HepG2 (cell line): ENCODE data around the gene COX4I2. TPM values are rescaled to one million over a fixed set of nuclear protein-coding genes. Genes with fewer than 3 reads are reported as not detected.

Source experiments
- ATAC-seq: fragments of 200-7000 bp; cut with Tn5 transposase; 3 replicates; pipeline ENCODE4 v1.9.1; 2020; ENCODE audit warnings: mild to moderate bottlenecking, moderate library complexity
- BruUV-seq: library from RNA; stranded (reverse); fragments of 400-500 nt; replicated peaks from 2 replicates; lab custom pipeline; 2021; lab: Mats Ljungman, UMichigan
- CTCF ChIA-PET: fragments of 300-600 bp; formaldehyde crosslinking; extraction: SDS; loops from one replicate; lab custom pipeline; 2021; ENCODE audit warnings: low total read pairs, inconsistent platforms, low intra/inter-chr PET ratio; lab: Yijun Ruan, JAX
- POLR2A ChIA-PET: fragments of 350-600 bp; sonication (Branson Sonifier 250); formaldehyde crosslinking; loops from one replicate; lab custom pipeline; 2020; ENCODE audit warnings: antibody characterized with exemption, inconsistent platforms; lab: Yijun Ruan, JAX
- DNase-seq: peaks from one replicate; pipeline ENCODE4 v3.0.0-alpha.2; 2015; ENCODE audit warnings: low spot score
- FAIRE-seq: peaks from 3 replicates; lab custom pipeline; 2011; peaks lifted over from hg19 to GRCh38; lab: Jason Lieb, UNC
- H2AFZ ChIP-seq: one replicate; pipeline ENCODE4 v1.6.1; 2011; ENCODE audit warnings: low read length, inconsistent platforms
- H3K27ac ChIP-seq: fragments of 300-600 bp; 3 replicates; pipeline ENCODE4 v1.8.0; 2011; ENCODE audit warnings: mixed run types, mild to moderate bottlenecking, mixed read lengths, low read length, inconsistent platforms; ENCODE audit not compliant: insufficient read depth; ENCODE audit errors: extremely low read length
- H3K27me3 ChIP-seq, 2 experiments: fragments of 200-600 bp in 1 of 2; 2 replicates in 1 of 2; 3 replicates in 1 of 2; pipeline versions ENCODE4 v1.6.0 to v1.8.0; 2011; ENCODE audit warnings: low read length in 2 of 2, mild to moderate bottlenecking in 2 of 2, moderate library complexity in 2 of 2, inconsistent platforms in 1 of 2; ENCODE audit not compliant: insufficient read depth in 2 of 2, control insufficient read depth in 1 of 2
- H3K36me3 ChIP-seq, 2 experiments: fragments of 200-600 bp in 1 of 2; replicated peaks in 1 of 2; 2 replicates in 1 of 2; 3 replicates in 1 of 2; pipeline versions ENCODE4 v1.5.1 to v1.8.0; 2011; ENCODE audit warnings: low read length in 2 of 2, inconsistent platforms in 1 of 2; ENCODE audit not compliant: insufficient read depth in 2 of 2, control insufficient read depth in 1 of 2
- H3K4me1 ChIP-seq: 2 replicates; pipeline ENCODE4 v1.5.1; 2012; ENCODE audit warnings: low read length, inconsistent platforms; ENCODE audit not compliant: insufficient read depth
- H3K4me2 ChIP-seq: 2 replicates; pipeline ENCODE4 v1.6.0; 2011; ENCODE audit warnings: low read depth, low read length, inconsistent platforms
- H3K4me3 ChIP-seq, 3 experiments: fragments of 200-600 bp in 1 of 3; sonication (generic), shearing (Covaris generic) in 1 of 3; replicated peaks in 1 of 3; 2 replicates each; pipeline ENCODE4 v1.5.1; 2011 to 2016; ENCODE audit warnings: low read length in 3 of 3, inconsistent platforms in 2 of 3, low read depth in 2 of 3, mild to moderate bottlenecking in 2 of 3, control low read depth in 1 of 3, mixed read lengths in 1 of 3; ENCODE audit not compliant: insufficient read depth in 1 of 3
- H3K79me2 ChIP-seq: one replicate; pipeline ENCODE4 v1.6.1; 2011; ENCODE audit warnings: low read length, inconsistent platforms; ENCODE audit not compliant: insufficient read depth
- H3K9ac ChIP-seq: 2 replicates; pipeline ENCODE4 v1.6.0; 2011; ENCODE audit warnings: mild to moderate bottlenecking, low read depth, low read length, inconsistent platforms; ENCODE audit not compliant: insufficient read depth
- H3K9me3 ChIP-seq: 2 replicates; pipeline ENCODE4 v1.5.1; 2012; ENCODE audit warnings: mild to moderate bottlenecking, low read length
- H4K20me1 ChIP-seq: 2 replicates; pipeline ENCODE4 v1.6.0; 2011; ENCODE audit warnings: inconsistent platforms, mild to moderate bottlenecking, low read length, moderate library complexity; ENCODE audit not compliant: insufficient read depth
- ARID2 ChIP-seq: sonication (generic); formaldehyde crosslinking; IDR thresholded peaks from 2 replicates; pipeline ENCODE4 v1.8.1; 2022; ENCODE audit warnings: mild to moderate bottlenecking, missing genetic modification reagents, borderline replicate concordance
- CHCHD3 ChIP-seq: sonication (generic); formaldehyde crosslinking; IDR thresholded peaks from 2 replicates; pipeline ENCODE4 v1.8.0; 2022; ENCODE audit warnings: mild to moderate bottlenecking, missing genetic modification reagents, moderate library complexity
- GPBP1L1 ChIP-seq: sonication (generic); formaldehyde crosslinking; IDR thresholded peaks from 2 replicates; pipeline ENCODE4 v1.5.0; 2020; ENCODE audit warnings: mild to moderate bottlenecking, missing genetic modification reagents
- HHEX ChIP-seq: IDR thresholded peaks from 2 replicates; pipeline ENCODE4 v1.6.1; 2016; ENCODE audit warnings: control low read depth
- KDM3A ChIP-seq: IDR thresholded peaks from 2 replicates; pipeline ENCODE4 v1.6.1; 2018; ENCODE audit warnings: low read depth, missing compliant biosample characterization
- POLR2AphosphoS5 ChIP-seq: IDR thresholded peaks from 2 replicates; pipeline ENCODE4 v1.6.1; 2012; ENCODE audit warnings: low read depth, low read length
- SOX13 ChIP-seq, 3 experiments: fragments of 450-650 bp in 1 of 3; sonication (generic) in 1 of 3; formaldehyde crosslinking in 1 of 3; IDR thresholded peaks in 2 of 3; conservative IDR thresholded peaks in 1 of 3; 2 replicates each; pipeline versions ENCODE4 v1.5.0 to v1.6.1; 2016 to 2020; ENCODE audit warnings: antibody characterized with exemption in 1 of 3, mild to moderate bottlenecking in 1 of 3, missing compliant biosample characterization in 1 of 3, missing genetic modification reagents in 1 of 3, moderate library complexity in 1 of 3
- TARDBP ChIP-seq: sonication (generic); formaldehyde crosslinking; IDR thresholded peaks from 2 replicates; pipeline ENCODE4 v1.8.0; 2022; ENCODE audit warnings: mild to moderate bottlenecking, missing genetic modification reagents
- ZNF343 ChIP-seq: sonication (generic); formaldehyde crosslinking; IDR thresholded peaks from 2 replicates; pipeline ENCODE4 v1.4.0; 2020; ENCODE audit warnings: mild to moderate bottlenecking, missing genetic modification reagents
- ZNF687 ChIP-seq: sonication (generic); formaldehyde crosslinking; IDR thresholded peaks from 2 replicates; pipeline ENCODE4 v1.5.1; 2020; ENCODE audit warnings: mild to moderate bottlenecking, missing genetic modification reagents, moderate library complexity
- WGBS: methylation state at CpG from one replicate; pipeline ENCODE4 v1.1.6; 2017; ENCODE audit warnings: low lambda C conversion rate; 5-methylcytosine and 5-hydroxymethylcytosine counted together
- in situ Hi-C: cut with HindIII; loops from 2 replicates; pipeline ENCODE4 v1.10.0; 2017; ENCODE audit warnings: low pct_unique_long_range_greater_than_20kb; ENCODE audit not compliant: extremely low pct_ligation_motif_present
- intact Hi-C: fragments of 100-400 bp; cut with micrococcal nuclease; formaldehyde crosslinking; loops from one replicate; pipeline ENCODE4 v1.10.0; 2022; ENCODE audit not compliant: unreplicated experiment
- polyA plus RNA-seq, 8 experiments: library from polyadenylated mRNA; depleted of rRNA in 3 of 8; stranded (reverse) in 7 of 8; unstranded in 1 of 8; fragments of >200 nt; fragmentation: Illumina TruSeq in 4 of 8; extraction: Trizol in 4 of 8; gene quantifications; 2 replicates each; pipeline versions ENCODE4 v1.2.1 to v1.2.3, GENCODE V29; 2011 to 2016; ENCODE audit warnings: low read depth in 4 of 8, missing spikeins in 1 of 8, mixed read lengths in 1 of 8; ENCODE audit not compliant: insufficient read depth in 1 of 8
- total RNA-seq, 5 experiments: library from RNA; depleted of rRNA; stranded (reverse); fragments of >200 nt; fragmentation: Illumina TruSeq; extraction: Trizol; gene quantifications; 2 replicates each; pipeline ENCODE4 v1.2.3, GENCODE V29; 2016; ENCODE audit warnings: low read depth in 1 of 5

COX4I2 gene
- total and polyA plus RNA-seq, 2 of the 13 experiments (the other 11 are each of a cell fraction or from before 2014, with no cell fraction given) = 1.1 TPM; not detected in 1

- CTCF ChIA-PET = interaction anchor here (0.9 to 5.9 kb wide), 4 partner anchors 16 to 62 kb away, joined by 3 to 100 read pairs (median 4); partner anchors contain the start of gene BCL2L1
- Histone ChIP-seq H3K27me3 (no peaks in the 10 kb centered on the region), H3K4me1 (peaks cover 71% of the 10 kb centered on the region), H3K4me2 (peak overlapping the region; percentile 91), H3K79me2 (peaks cover 13% of the 10 kb centered on the region), H3K27ac (peak overlapping the region; percentile 29), H2AFZ (no peak overlapping the region), H4K20me1 (peaks cover 9% of the 10 kb centered on the region; the same call in 1 of the 2 replicates), H3K9me3 (no peaks in the 10 kb centered on the region), H3K36me3 (peaks cover 22 to 26% of the 10 kb centered on the region in 2 experiments), H3K9ac (peak overlapping the region; percentile 49; the same call in 1 of the 2 replicates), H3K4me3 (no peak overlapping the region)
- DNase-seq (no peak), ATAC-seq (no peak), FAIRE-seq (no peak)
- 77% methylated on average over 6 of the region's 6 CpGs for WGBS
- POLR2A ChIA-PET = interaction anchor here (1.2 to 16.2 kb wide), 10 partner anchors 15 to 97 kb away, joined by 3 to 1981 read pairs (median 18); partner anchors contain the start of genes BCL2L1, ID1 and TPX2
- in situ Hi-C loops = loop anchor here (5.0 kb wide), 1 partner anchor 60 kb away; the partner anchor contains the start of gene BCL2L1
- intact Hi-C loops = loop anchor here (5.0 kb wide), 1 partner anchor 35 kb away; no protein-coding TSS in a partner anchor
- BruUV-seq = TSS peak; percentile 35
- TF ChIP-seq CHCHD3 (CRISPR knock-in tag) (0 out of 2 replicates have a peak, but pooled peaks have one; percentile 37), ARID2 (CRISPR knock-in tag) (0 out of 2 replicates have a peak, but pooled peaks have one; percentile 77), TARDBP (peak; percentile 19; the same call in 1 of the 2 replicates), HHEX (CRISPR knock-in tag) (no peak), POLR2AphosphoS5 (peak; percentile 15; the same call in 1 of the 2 replicates), SOX13 (IDR thresholded peaks at IDR 0.05) (peak; percentile 11; the same call in 1 of the 2 replicates), SOX13 (CRISPR knock-in tag; conservative IDR thresholded peaks at IDR 0.05 in 1 of 2, IDR thresholded peaks at IDR 0.05 in 1 of 2) (no peak; a peak in 1 of 4 replicates), GPBP1L1 (CRISPR knock-in tag) (no peak), KDM3A (no peak), ZNF343 (CRISPR knock-in tag) (no peak), ZNF687 (CRISPR knock-in tag) (no peak)
Measured at GRCh38 chr20:31662372-31662854, 24.7 kb downstream of the COX4I2 start.
